ENCODE data around the gene IL19. TPM values are rescaled to one million over a fixed set of nuclear protein-coding genes. Genes with fewer than 3 reads are reported as not detected.

The IL19 gene
- total and polyA plus RNA-seq, 3 donors from 2014 or later = 0.37 TPM; not detected in 2

DNA sequence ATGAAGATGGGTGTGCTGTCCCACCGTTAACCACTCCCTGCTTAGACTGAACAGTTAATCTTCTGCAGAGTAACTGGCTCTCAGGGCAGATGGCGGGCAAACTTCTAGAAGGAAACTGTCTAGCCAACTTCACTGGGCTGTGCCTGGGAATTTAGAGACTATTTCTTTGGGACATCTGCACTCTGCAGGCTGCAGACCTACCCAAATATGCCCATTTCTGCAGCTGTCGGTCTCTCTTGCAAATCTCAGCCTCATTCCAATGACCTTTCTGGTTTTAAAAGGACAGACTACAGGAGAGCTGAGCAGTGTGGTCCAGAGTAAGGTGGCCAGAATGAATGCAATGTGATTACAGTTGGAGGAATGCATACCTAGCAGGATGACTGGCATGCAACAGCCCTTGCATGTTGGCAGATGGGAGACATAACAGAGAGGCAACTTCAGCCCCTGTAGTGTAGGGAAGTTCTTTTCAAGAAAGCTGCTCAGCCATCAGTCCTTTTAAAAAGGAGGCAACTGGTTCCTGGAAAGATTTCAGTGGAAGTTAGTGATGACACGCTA, 68.5 kb downstream of the IL19 start:
- no peaks in the 10 kb centered on the region for H3K36me3 ChIP-seq (ENCODE audit: low read depth, missing control alignments)
- WGBS, 2 donors = 87 to 90% methylated on average over 4 of the region's 4 CpGs
- no peaks in the 10 kb centered on the region for H3K9me3 ChIP-seq
- H3K27me3 ChIP-seq = no peaks in the 10 kb centered on the region
- TF ChIP-seq CTCF (IDR thresholded peaks at IDR 0.05) (no peak), POLR2A (IDR thresholded peaks at IDR 0.05) (no peak)
- no peak for DNase-seq
- H3K4me3 ChIP-seq = no peak overlapping the region
- no peak overlapping the region for H3K27ac ChIP-seq
- no peaks in the 10 kb centered on the region for H3K4me1 ChIP-seq
- intact Hi-C loops (cut with DNase I; ENCODE audit: low total_unique reads) = no loop called here

- DNase-seq = no peak
- intact Hi-C loops (cut with DNase I; ENCODE audit: low total_unique reads) = no loop called here
- 85 to 87% methylated on average over 4 to 7 of the region's 7 CpGs for WGBS, 2 donors
- H3K9me3 ChIP-seq = no peaks in the 10 kb centered on the region
- no peak overlapping the region for H3K27ac ChIP-seq
- TF ChIP-seq POLR2A (IDR thresholded peaks at IDR 0.05) (no peak), CTCF (IDR thresholded peaks at IDR 0.05) (no peak)
- H3K4me3 ChIP-seq = no peak overlapping the region
- no peaks in the 10 kb centered on the region for H3K36me3 ChIP-seq (ENCODE audit: low read depth, missing control alignments)
- no peaks in the 10 kb centered on the region for H3K27me3 ChIP-seq
- no peaks in the 10 kb centered on the region for H3K4me1 ChIP-seq
Measured at GRCh38 chr1:206839857-206840256, 69.3 kb downstream of the IL19 start.

- TF ChIP-seq POLR2A (IDR thresholded peaks at IDR 0.05) = no peak
- TF ChIP-seq CTCF (IDR thresholded peaks at IDR 0.05) = no peak
- Histone ChIP-seq H3K36me3 (ENCODE audit: low read depth, missing control alignments) (no peaks in the 10 kb centered on the region), H3K4me1 (no peaks in the 10 kb centered on the region), H3K27ac (no peak overlapping the region), H3K27me3 (no peaks in the 10 kb centered on the region), H3K4me3 (no peak overlapping the region), H3K9me3 (no peaks in the 10 kb centered on the region)
- intact Hi-C loops (cut with DNase I; ENCODE audit: low total_unique reads) = no loop called here
- DNase-seq = no peak
- 94 to 95% methylated on average over 7 of the region's 7 CpGs for WGBS, 2 donors
Measured at GRCh38 chr1:206841609-206842323, 71.2 kb downstream of the IL19 start.

DNA sequence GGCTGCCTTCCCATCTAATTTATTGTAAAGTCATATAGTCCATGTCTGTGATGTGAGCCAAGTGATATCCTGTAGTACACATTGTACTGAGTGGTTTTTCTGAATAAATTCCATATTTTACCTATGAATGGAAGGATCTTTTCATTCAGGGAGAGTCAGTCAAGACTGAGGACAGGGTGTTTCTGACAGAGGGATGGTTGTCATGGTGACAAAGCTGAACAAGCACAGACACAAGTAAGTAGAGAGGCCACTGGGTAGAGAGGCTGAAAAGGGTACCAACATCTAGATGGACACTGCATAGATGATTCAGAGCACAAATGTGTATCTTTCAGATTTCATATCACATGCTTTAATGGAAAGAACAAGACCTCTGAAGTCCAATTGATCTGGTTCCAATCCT, 72.3 kb downstream of the IL19 start:
- H3K36me3 ChIP-seq (ENCODE audit: low read depth, missing control alignments) = no peaks in the 10 kb centered on the region
- intact Hi-C loops (cut with DNase I; ENCODE audit: low total_unique reads) = no loop called here
- H3K27ac ChIP-seq = no peak overlapping the region
- no peaks in the 10 kb centered on the region for H3K4me1 ChIP-seq
- H3K9me3 ChIP-seq = no peaks in the 10 kb centered on the region
- H3K4me3 ChIP-seq = no peak overlapping the region
- no peaks in the 10 kb centered on the region for H3K27me3 ChIP-seq
- DNase-seq = no peak
- TF ChIP-seq CTCF (IDR thresholded peaks at IDR 0.05) = no peak
- no peak for TF ChIP-seq POLR2A (IDR thresholded peaks at IDR 0.05)

DNA sequence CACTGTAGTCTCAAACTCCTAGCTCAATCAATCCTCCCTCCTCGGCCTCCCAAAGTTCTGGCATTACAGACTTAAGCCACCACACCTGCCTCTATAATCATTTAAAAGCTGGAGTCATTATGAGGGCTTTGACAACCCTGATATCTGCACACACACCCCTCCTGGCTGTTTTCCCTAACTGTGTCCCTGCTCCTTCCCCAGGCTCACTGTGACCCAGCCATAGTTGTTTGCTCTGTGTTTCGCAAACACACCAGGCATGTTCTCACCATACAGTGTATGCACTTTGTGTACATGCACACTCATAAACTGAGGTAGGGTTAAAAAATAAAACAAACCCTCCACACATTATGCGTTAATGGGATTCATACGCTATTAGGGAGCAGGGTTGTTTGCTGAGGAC, 73.1 kb downstream of the IL19 start:
- Histone ChIP-seq H3K4me1 (no peaks in the 10 kb centered on the region), H3K4me3 (no peak overlapping the region), H3K27ac (no peak overlapping the region), H3K27me3 (no peaks in the 10 kb centered on the region), H3K36me3 (ENCODE audit: low read depth, missing control alignments) (no peaks in the 10 kb centered on the region), H3K9me3 (no peaks in the 10 kb centered on the region)
- intact Hi-C loops (cut with DNase I; ENCODE audit: low total_unique reads) = no loop called here
- TF ChIP-seq CTCF (IDR thresholded peaks at IDR 0.05) (no peak), POLR2A (IDR thresholded peaks at IDR 0.05) (no peak)
- WGBS, 2 donors = 94 to 95% methylated on average over 4 of the region's 4 CpGs
- DNase-seq = no peak
